HepG2 (cell line): Measurements from ENCODE around the gene UQCRC1. TPM values are rescaled to one million over a fixed set of nuclear protein-coding genes. Genes with fewer than 3 reads are reported as not detected.
A peak's percentile ranks its signal among the peaks of the same experiment; 100 is the strongest.

Experiments used
- ATAC-seq: fragments of 200-7000 bp; cut with Tn5 transposase; 3 replicates; pipeline ENCODE4 v1.9.1; 2020; ENCODE audit warnings: mild to moderate bottlenecking, moderate library complexity
- BruUV-seq: library from RNA; stranded (reverse); fragments of 400-500 nt; replicated peaks from 2 replicates; lab custom pipeline; 2021; lab: Mats Ljungman, UMichigan
- CTCF ChIA-PET: fragments of 300-600 bp; formaldehyde crosslinking; extraction: SDS; loops from one replicate; lab custom pipeline; 2021; ENCODE audit warnings: low total read pairs, inconsistent platforms, low intra/inter-chr PET ratio; lab: Yijun Ruan, JAX
- POLR2A ChIA-PET: fragments of 350-600 bp; sonication (Branson Sonifier 250); formaldehyde crosslinking; loops from one replicate; lab custom pipeline; 2020; ENCODE audit warnings: antibody characterized with exemption, inconsistent platforms; lab: Yijun Ruan, JAX
- DNase-seq: peaks from one replicate; pipeline ENCODE4 v3.0.0-alpha.2; 2015; ENCODE audit warnings: low spot score
- FAIRE-seq: peaks from 3 replicates; lab custom pipeline; 2011; peaks lifted over from hg19 to GRCh38; lab: Jason Lieb, UNC
- H2AFZ ChIP-seq: one replicate; pipeline ENCODE4 v1.6.1; 2011; ENCODE audit warnings: low read length, inconsistent platforms
- H3K27ac ChIP-seq: fragments of 300-600 bp; 3 replicates; pipeline ENCODE4 v1.8.0; 2011; ENCODE audit warnings: mixed run types, mild to moderate bottlenecking, mixed read lengths, low read length, inconsistent platforms; ENCODE audit not compliant: insufficient read depth; ENCODE audit errors: extremely low read length
- H3K27me3 ChIP-seq, 2 experiments: fragments of 200-600 bp in 1 of 2; 2 replicates in 1 of 2; 3 replicates in 1 of 2; pipeline versions ENCODE4 v1.6.0 to v1.8.0; 2011; ENCODE audit warnings: low read length in 2 of 2, mild to moderate bottlenecking in 2 of 2, moderate library complexity in 2 of 2, inconsistent platforms in 1 of 2; ENCODE audit not compliant: insufficient read depth in 2 of 2, control insufficient read depth in 1 of 2
- H3K36me3 ChIP-seq, 2 experiments: fragments of 200-600 bp in 1 of 2; replicated peaks in 1 of 2; 2 replicates in 1 of 2; 3 replicates in 1 of 2; pipeline versions ENCODE4 v1.5.1 to v1.8.0; 2011; ENCODE audit warnings: low read length in 2 of 2, inconsistent platforms in 1 of 2; ENCODE audit not compliant: insufficient read depth in 2 of 2, control insufficient read depth in 1 of 2
- H3K4me1 ChIP-seq: 2 replicates; pipeline ENCODE4 v1.5.1; 2012; ENCODE audit warnings: low read length, inconsistent platforms; ENCODE audit not compliant: insufficient read depth
- H3K4me2 ChIP-seq: 2 replicates; pipeline ENCODE4 v1.6.0; 2011; ENCODE audit warnings: low read depth, low read length, inconsistent platforms
- H3K4me3 ChIP-seq, 3 experiments: fragments of 200-600 bp in 1 of 3; sonication (generic), shearing (Covaris generic) in 1 of 3; replicated peaks in 1 of 3; 2 replicates each; pipeline ENCODE4 v1.5.1; 2011 to 2016; ENCODE audit warnings: low read length in 3 of 3, inconsistent platforms in 2 of 3, low read depth in 2 of 3, mild to moderate bottlenecking in 2 of 3, control low read depth in 1 of 3, mixed read lengths in 1 of 3; ENCODE audit not compliant: insufficient read depth in 1 of 3
- H3K79me2 ChIP-seq: one replicate; pipeline ENCODE4 v1.6.1; 2011; ENCODE audit warnings: low read length, inconsistent platforms; ENCODE audit not compliant: insufficient read depth
- H3K9ac ChIP-seq: 2 replicates; pipeline ENCODE4 v1.6.0; 2011; ENCODE audit warnings: mild to moderate bottlenecking, low read depth, low read length, inconsistent platforms; ENCODE audit not compliant: insufficient read depth
- H3K9me3 ChIP-seq: 2 replicates; pipeline ENCODE4 v1.5.1; 2012; ENCODE audit warnings: mild to moderate bottlenecking, low read length
- H4K20me1 ChIP-seq: 2 replicates; pipeline ENCODE4 v1.6.0; 2011; ENCODE audit warnings: inconsistent platforms, mild to moderate bottlenecking, low read length, moderate library complexity; ENCODE audit not compliant: insufficient read depth
- ATF5 ChIP-seq: sonication (generic); formaldehyde crosslinking; IDR thresholded peaks from 2 replicates; pipeline ENCODE4 v1.4.0; 2020; ENCODE audit warnings: mild to moderate bottlenecking, low read depth, missing genetic modification reagents
- BRCA1 ChIP-seq: sonication (generic); formaldehyde crosslinking; IDR thresholded peaks from 2 replicates; pipeline ENCODE4 v1.4.0; 2020; ENCODE audit warnings: missing genetic modification reagents
- HNRNPK ChIP-seq: fragments of 200-400 bp; formaldehyde crosslinking; IDR thresholded peaks from 2 replicates; pipeline ENCODE4 v1.6.1; 2018; ENCODE audit warnings: low read length, low read depth, moderate library complexity, mild to moderate bottlenecking; ENCODE audit not compliant: poor library complexity, severe bottlenecking
- NFRKB ChIP-seq: fragments of 450-650 bp; IDR thresholded peaks from 2 replicates; pipeline ENCODE4 v1.6.1; 2017
- RBFOX2 ChIP-seq: fragments of 200-400 bp; formaldehyde crosslinking; IDR thresholded peaks from 2 replicates; pipeline ENCODE4 v1.6.1; 2017; ENCODE audit warnings: low read depth, mild to moderate bottlenecking, low read length
- SETDB1 ChIP-seq: sonication (generic); formaldehyde crosslinking; IDR thresholded peaks from 2 replicates; pipeline ENCODE4 v1.5.1; 2020; ENCODE audit warnings: missing genetic modification reagents, mild to moderate bottlenecking, borderline replicate concordance
- TEAD3 ChIP-seq: optimal IDR thresholded peaks from 2 replicates; pipeline ENCODE3; 2016; ENCODE audit warnings: borderline replicate concordance
- TRIM24 ChIP-seq: sonication (generic); formaldehyde crosslinking; IDR thresholded peaks from 2 replicates; pipeline ENCODE4 v1.8.0; 2022; ENCODE audit warnings: mild to moderate bottlenecking, missing genetic modification reagents
- ZNF280D ChIP-seq: sonication (generic); formaldehyde crosslinking; IDR thresholded peaks from 2 replicates; pipeline ENCODE4 v1.5.1; 2020; ENCODE audit warnings: mild to moderate bottlenecking, missing genetic modification reagents
- ZNF550 ChIP-seq: sonication (generic); formaldehyde crosslinking; IDR thresholded peaks from 2 replicates; pipeline ENCODE4 v1.4.0; 2020; ENCODE audit warnings: mild to moderate bottlenecking, missing genetic modification reagents, borderline replicate concordance
- ZNF644 ChIP-seq: IDR thresholded peaks from 2 replicates; pipeline ENCODE4 v1.6.1; 2016; ENCODE audit warnings: low read depth
- ZNF879 ChIP-seq: sonication (generic); formaldehyde crosslinking; IDR thresholded peaks from 2 replicates; pipeline ENCODE4 v1.8.1; 2023; ENCODE audit warnings: missing genetic modification reagents
- WGBS: methylation state at CpG from one replicate; pipeline ENCODE4 v1.1.6; 2017; ENCODE audit warnings: low lambda C conversion rate; 5-methylcytosine and 5-hydroxymethylcytosine counted together
- in situ Hi-C: cut with HindIII; loops from 2 replicates; pipeline ENCODE4 v1.10.0; 2017; ENCODE audit warnings: low pct_unique_long_range_greater_than_20kb; ENCODE audit not compliant: extremely low pct_ligation_motif_present
- intact Hi-C: fragments of 100-400 bp; cut with micrococcal nuclease; formaldehyde crosslinking; loops from one replicate; pipeline ENCODE4 v1.10.0; 2022; ENCODE audit not compliant: unreplicated experiment
- polyA plus RNA-seq, 8 experiments: library from polyadenylated mRNA; depleted of rRNA in 3 of 8; stranded (reverse) in 7 of 8; unstranded in 1 of 8; fragments of >200 nt; fragmentation: Illumina TruSeq in 4 of 8; extraction: Trizol in 4 of 8; gene quantifications; 2 replicates each; pipeline versions ENCODE4 v1.2.1 to v1.2.3, GENCODE V29; 2011 to 2016; ENCODE audit warnings: low read depth in 4 of 8, missing spikeins in 1 of 8, mixed read lengths in 1 of 8; ENCODE audit not compliant: insufficient read depth in 1 of 8
- total RNA-seq, 5 experiments: library from RNA; depleted of rRNA; stranded (reverse); fragments of >200 nt; fragmentation: Illumina TruSeq; extraction: Trizol; gene quantifications; 2 replicates each; pipeline ENCODE4 v1.2.3, GENCODE V29; 2016; ENCODE audit warnings: low read depth in 1 of 5

Gene UQCRC1
- total and polyA plus RNA-seq, 2 of the 13 experiments (the other 11 are each of a cell fraction or from before 2014, with no cell fraction given) = 316 to 680 TPM

GRCh38 chr3:48630407-48630806 lies 21.0 kb upstream of the UQCRC1 start:
- peaks cover 35% of the 10 kb centered on the region for H3K79me2 ChIP-seq
- no peak overlapping the region for H3K27ac ChIP-seq
- ChIA-PET CTCF (no interaction called here), POLR2A (no interaction called here)
- no peak overlapping the region for H2AFZ ChIP-seq
- no peak for FAIRE-seq
- no peaks in the 10 kb centered on the region for H4K20me1 ChIP-seq
- no peak overlapping the region for H3K4me3 ChIP-seq
- WGBS = 100% methylated on average over 1 of the region's 8 CpGs
- no peak for ATAC-seq
- in situ Hi-C loops (no loop called here), intact Hi-C loops (no loop called here)
- no peak overlapping the region for H3K9ac ChIP-seq
- peaks cover 54% of the 10 kb centered on the region for H3K4me1 ChIP-seq
- H3K9me3 ChIP-seq = no peaks in the 10 kb centered on the region
- peaks cover 27 to 84% of the 10 kb centered on the region in 2 experiments for H3K36me3 ChIP-seq
- TF ChIP-seq ZNF879 (no peak), TRIM24 (no peak), BRCA1 (CRISPR knock-in tag) (no peak)
- TF ChIP-seq, all 625 proteins: peak for 0
- Histone ChIP-seq H3K27me3 (no peaks in the 10 kb centered on the region; a peak in 1 of 5 replicates), H3K4me2 (no peak overlapping the region)
- no peak for DNase-seq
- BruUV-seq = no TSS peak

GRCh38 chr3:48629894-48630293 lies 20.4 kb upstream of the UQCRC1 start:
- CTCF ChIA-PET = no interaction called here
- intact Hi-C loops = no loop called here

More at GRCh38 chr3:48629894-48630293, 20.4 kb upstream of the UQCRC1 start:
- Histone ChIP-seq H4K20me1 (no peaks in the 10 kb centered on the region), H3K36me3 (peaks cover 27 to 88% of the 10 kb centered on the region in 2 experiments), H3K4me3 (no peak overlapping the region), H3K79me2 (peaks cover 32% of the 10 kb centered on the region), H3K27me3 (no peaks in the 10 kb centered on the region; a peak in 1 of 5 replicates), H3K9me3 (no peaks in the 10 kb centered on the region), H3K4me1 (peaks cover 59% of the 10 kb centered on the region), H3K27ac (no peak overlapping the region), H3K9ac (no peak overlapping the region)
- FAIRE-seq (no peak), ATAC-seq (no peak), DNase-seq (no peak)
- in situ Hi-C loops = no loop called here
- 87% methylated on average over 5 of the region's 12 CpGs for WGBS
- no TSS peak for BruUV-seq
- POLR2A ChIA-PET = no interaction called here
- TF ChIP-seq TEAD3 (CRISPR knock-in tag) (no peak), ZNF280D (CRISPR knock-in tag) (no peak), HNRNPK (no peak), ZNF644 (CRISPR knock-in tag) (no peak), ZNF550 (CRISPR knock-in tag) (no peak), ATF5 (CRISPR knock-in tag) (no peak), RBFOX2 (0 out of 2 replicates have a peak, but pooled peaks have one; percentile 23), NFRKB (no peak), SETDB1 (CRISPR knock-in tag) (no peak)
- TF ChIP-seq, all 625 proteins: peak for 1
- no peak overlapping the region for H2AFZ ChIP-seq
- H3K4me2 ChIP-seq = no peak overlapping the region
